OCI-LY7 (cell line): ENCODE data around the gene PUS7L.

Source experiments
- CTCF ChIP-seq: fragments of 200-600 bp; sonication (generic); conservative IDR thresholded peaks from 2 replicates; pipeline ENCODE4 v1.5.1; 2014; ENCODE audit warnings: mild to moderate bottlenecking, antibody characterized with exemption, low read length, moderate library complexity, mixed read lengths
- EZH2phosphoT487 ChIP-seq: fragments of 200-600 bp; sonication (generic); IDR thresholded peaks from 2 replicates; pipeline ENCODE4 v1.6.1; 2018; ENCODE audit warnings: low read depth, borderline replicate concordance, mild to moderate bottlenecking, mixed run types, antibody characterized with exemption, low read length, moderate library complexity, mixed read lengths

- TF ChIP-seq CTCF (no peak), EZH2phosphoT487 (no peak)
Observed at GRCh38 chr12:43675048-43675904, 83.3 kb downstream of the PUS7L start.
